Stimulated activated CD4-positive, alpha-beta T cell treated with anti-CD3 and anti-CD28 coated beads, Interleukin-4, amount 100 ng/mL, for 24 hours (primary cell): ENCODE measurements around the gene LDHAL6A.
"Not testable (repeated sequence)": the region's sequence is repeated elsewhere in the genome, so short reads cannot be mapped to it uniquely, and the experiment has no call there.

Experiments used
- DNase-seq: peaks from one replicate; pipeline ENCODE4 v3.0.0-alpha.2; 2020

The LDHAL6A gene

DNA sequence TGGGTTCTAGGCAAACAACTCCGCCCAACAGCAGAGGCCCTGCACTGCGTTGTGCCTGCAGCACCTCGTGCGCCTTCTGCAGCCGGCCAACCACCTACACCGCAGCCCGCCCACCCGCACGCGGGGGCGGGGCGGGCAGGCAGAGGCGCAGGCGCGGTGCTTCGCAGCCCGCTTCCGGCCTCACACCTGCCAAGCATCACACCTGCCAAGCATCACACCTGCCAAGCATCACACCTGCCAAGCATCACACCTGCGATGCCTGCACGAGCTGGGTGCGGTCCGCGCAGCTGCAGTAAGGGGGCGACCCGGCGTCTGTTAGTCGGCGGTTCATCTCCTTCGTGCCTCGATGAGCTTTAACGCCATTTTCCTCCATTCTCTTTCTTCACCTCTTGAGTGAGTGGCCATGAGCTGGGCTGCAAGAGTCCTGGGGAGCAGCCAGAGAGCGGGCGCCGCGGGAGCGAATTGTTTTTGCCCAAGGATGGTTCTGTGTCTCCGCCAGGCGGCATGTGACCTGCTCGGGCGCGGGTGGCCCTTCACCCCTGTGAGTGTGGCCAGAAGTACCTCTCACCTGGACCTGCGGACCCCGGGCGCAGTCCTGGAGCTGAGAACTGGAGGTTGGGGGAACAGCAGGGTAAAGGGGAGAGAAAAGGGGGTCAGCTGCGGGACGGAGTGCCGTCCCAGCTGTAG lies at the start of gene LDHAL6A:
TSS of gene LDHAL6A (plus strand) at position 171 of the 687 bp plus-strand sequence. CDS start 825 bp downstream, outside the sequence.
- no peak for DNase-seq

DNA sequence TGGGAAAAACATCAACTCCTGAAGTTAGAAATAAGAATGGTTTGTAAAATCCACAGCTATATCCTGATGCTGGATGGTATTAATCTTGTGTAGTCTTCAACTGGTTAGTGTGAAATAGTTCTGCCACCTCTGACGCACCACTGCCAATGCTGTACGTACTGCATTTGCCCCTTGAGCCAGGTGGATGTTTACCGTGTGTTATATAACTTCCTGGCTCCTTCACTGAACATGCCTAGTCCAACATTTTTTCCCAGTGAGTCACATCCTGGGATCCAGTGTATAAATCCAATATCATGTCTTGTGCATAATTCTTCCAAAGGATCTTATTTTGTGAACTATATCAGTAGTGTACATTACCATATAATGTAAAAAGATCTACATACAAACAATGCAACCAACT lies 48.3 kb upstream of the LDHAL6A start:
- not testable (repeated sequence) for DNase-seq

DNA sequence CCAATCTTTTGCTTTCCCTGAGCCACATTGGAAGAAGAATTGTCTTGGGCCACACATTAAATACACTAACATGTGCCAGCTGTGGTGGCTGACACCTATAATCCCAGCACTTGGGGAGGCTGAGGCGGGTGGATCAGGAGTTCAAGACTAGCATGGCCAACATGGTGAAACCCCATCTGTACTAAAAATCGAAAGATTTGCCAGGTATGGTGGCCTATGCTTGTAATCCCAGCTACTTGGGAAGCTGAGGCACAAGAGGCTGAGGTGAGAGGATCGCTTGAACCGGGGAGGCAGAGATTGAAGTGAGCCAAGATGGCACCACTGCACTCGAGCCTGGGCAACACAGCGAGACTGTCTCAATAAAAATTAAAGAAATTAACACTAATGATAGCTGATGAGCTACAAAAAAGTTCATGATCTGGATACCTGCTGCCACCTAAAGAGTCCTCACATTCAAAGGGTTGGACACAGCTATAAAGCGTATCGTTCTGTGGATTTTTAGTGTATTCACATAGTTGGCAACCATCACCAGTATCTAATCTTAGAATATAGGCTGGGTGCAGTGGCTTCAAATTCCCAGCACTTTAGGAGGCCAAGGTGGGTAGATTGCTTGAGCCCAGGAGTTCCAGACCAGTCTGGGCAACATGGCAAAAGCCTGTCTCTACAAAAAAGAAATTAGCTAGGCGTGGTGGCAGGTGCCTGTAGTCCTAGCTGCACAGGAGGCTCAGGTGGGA lies 46.9 kb upstream of the LDHAL6A start:
- DNase-seq: no peak

DNA sequence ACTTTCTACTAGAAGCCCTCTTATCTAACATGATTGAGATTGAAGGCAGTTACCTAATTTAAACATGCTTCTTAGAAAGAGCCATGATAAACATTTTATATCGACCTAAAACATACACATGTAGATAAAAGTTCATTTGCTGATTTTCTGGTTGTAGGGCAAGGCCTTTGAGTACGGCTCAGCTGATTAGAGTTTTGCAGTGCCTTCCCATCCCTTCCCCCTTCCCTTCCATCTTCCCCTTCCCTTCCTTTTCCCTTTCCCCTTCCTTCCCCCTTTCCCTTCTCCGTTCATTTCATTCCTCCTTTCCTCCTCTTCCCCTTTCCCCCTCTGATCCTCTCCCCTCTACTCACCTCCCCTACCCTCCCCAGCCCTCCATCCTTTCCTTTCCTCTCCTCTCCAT lies 39.2 kb upstream of the LDHAL6A start:
- DNase-seq: no peak

DNA sequence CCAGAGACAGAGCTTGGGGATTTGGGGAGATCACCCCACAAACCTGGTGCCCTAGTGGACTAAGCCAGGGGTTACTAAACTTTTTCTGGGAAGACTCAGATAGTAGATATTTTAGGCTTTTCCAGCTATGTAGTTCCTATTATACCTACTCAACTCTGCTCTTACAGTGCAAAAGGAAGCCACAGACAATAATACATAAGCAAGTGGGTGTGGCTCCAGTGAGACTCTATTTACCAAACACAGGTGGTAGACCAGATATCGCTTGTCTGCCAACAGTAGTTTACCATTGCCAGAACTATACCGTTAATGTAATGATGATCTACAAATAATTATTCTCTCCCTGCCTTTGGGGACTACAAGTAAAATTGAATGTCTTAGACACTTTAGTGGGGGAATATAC lies 36.6 kb upstream of the LDHAL6A start:
- DNase-seq: no peak

DNA sequence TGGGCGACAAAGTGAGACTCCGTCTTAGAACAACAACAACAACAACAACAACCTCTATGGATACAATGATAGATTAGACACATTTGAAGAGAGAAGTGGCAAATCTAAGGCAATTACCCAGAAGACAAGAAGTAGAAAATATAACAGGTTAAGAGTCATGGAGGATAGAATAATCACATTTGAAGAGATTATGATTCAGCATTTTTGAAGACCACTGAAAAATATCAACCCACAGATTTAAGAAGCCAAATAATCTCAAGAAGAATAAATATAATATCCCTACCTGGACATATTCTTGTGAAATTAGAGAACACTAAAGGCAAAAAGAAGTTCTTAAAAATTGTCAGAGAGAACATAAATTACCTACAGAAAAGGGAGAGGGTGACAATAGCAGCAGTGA lies 35.6 kb upstream of the LDHAL6A start:
- no peak for DNase-seq

DNA sequence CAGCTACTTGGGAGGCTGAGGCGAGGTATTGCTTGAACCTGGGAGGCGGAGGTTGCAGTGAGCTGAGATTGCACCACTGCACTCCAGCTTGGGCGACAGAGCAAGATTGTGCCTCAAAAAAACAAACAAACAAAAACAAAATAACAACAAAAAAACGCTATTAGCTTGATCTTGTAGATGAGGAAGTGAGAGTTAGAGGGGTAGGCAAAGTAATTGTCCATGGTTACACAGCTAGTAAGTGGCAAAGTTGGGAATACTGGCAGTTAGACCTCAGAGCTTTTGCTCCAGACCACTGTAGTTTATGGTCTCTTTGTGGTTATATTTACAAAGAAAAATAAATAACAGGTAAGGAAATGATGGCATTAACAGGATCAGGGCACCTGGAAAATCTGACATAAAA lies 28.4 kb upstream of the LDHAL6A start:
- DNase-seq: no peak

DNA sequence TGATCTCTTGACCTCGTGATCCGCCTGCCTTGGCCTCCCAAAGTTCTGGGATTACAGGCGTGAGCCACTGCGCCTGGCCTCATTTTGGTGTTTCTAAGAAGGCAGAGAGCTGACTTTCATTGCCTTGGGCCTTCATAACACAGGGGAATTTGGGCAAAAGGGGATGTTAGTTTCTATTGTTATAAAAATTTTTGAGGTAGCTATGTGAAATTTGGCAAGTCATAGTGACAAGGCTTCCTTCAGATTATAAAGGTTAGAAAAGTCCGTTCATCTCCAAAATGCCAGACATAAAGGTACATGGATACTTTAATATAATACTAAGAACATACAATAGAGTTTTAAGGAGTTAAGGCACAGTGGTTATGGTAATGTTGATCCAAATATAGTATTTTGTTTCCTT lies 26.3 kb upstream of the LDHAL6A start:
- DNase-seq: no peak

DNA sequence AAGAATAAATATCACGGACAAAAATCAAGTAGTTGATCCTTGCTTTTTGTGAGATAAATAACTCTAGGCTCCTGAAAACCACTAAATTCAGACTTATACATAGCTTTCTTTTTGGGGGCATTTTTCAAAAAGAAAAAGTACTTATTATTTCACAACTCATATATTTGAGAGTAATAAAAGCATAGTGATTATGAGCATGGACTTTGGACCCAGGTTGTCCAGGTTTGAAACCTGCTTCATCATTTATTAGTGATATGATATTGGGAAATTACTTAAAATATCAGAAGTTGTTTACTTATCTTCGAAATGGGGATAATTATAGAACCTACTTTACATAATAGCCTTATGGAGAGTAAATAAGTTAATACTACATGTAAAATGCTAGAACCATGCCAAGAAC lies 17.0 kb upstream of the LDHAL6A start:
- no peak for DNase-seq

DNA sequence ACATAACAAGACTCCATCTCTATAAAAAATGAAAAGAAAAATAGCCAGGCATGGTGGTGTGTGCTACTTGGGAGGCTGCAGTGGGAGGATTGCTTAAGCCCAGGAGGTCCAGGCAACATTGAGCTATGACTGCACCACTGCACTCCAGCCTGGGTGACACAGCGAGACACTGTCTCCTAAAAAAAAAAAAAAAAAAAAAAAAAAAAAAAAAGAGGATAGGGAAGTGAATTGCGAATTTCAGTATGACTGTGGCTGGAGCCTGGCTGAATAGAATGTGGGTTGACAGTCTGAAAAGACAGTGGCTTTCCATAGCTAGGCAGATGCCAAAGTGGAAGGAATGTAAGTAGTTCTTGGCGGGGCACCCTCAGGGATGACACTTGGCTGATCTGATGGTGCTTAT lies 6.4 kb upstream of the LDHAL6A start:
- DNase-seq: no peak

DNA sequence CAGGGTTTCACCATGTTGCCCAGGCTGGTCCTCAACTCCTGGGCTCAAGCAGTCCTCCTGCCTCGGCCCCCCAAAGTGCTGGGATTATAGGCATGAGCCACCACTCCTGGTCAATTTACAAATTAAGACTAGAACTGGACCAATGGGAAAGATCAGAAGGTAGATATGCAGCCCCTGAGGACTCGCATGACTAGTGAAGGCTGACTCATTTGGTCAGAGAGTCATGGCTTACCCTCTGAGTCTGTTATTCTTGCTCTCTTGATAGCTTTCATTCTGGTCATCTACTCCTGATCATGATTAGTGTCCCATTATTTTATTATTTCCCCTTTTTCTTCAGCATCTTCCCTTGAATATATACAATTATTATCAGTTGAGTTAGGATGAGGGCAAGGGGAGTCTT lies 2.7 kb upstream of the LDHAL6A start:
- DNase-seq: no peak

DNA sequence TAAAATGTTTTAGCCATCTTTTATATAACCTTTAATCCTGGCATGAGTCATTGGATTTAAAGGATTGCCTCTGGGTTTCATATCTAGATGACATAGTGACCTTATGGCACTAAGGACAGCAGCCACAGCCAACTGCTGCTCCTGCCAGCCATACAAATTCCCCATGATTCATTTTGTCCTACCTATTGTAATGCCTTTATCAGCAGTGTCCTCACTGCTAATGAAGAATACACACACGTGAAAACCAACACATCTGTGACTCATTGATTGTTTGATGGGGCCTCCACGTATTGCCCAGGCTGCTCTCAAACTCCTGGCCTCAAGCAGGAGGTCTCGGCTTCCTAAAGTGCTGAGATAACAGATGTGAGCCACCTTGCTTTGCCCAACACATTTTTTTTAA lies 1.8 kb downstream of the LDHAL6A start:
- no peak for DNase-seq

DNA sequence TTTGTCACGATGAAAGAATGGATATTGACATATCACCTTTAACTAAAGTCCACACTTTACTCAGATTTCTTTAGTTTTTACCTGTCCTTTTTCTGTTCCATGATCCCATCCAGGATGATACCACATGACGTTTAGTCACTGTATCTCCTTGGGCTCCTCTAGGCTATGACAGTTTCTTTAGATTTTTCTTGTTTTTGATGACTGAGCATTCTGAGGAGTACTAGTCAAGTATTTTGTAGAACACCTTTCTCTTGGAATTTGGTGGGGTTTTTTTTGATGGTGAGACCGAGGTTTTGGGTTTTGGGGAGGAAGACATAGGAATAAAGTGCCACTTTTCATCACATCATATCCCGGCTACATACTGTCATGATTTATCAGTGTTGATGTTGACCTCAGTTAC lies 4.0 kb downstream of the LDHAL6A start:
- no peak for DNase-seq

DNA sequence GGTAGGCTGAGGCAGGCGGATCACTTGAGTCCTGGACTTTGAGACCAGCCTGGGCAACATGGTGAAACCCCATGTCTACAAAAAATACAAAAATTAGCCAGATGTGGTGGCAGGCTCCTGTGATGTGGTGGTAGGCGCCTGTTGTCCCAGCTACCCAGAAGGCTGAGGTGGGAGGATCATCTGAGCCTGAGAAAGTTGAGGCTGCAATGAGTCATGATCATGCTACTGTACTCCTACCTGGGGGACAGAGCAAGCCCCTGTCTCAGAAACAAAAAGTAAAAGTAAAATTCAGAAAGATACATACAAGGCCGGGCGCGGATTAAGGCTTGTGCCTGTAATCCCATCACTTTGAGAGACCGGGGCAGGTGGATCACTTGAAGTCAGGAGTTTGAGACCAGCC lies 6.3 kb downstream of the LDHAL6A start:
- no peak for DNase-seq

DNA sequence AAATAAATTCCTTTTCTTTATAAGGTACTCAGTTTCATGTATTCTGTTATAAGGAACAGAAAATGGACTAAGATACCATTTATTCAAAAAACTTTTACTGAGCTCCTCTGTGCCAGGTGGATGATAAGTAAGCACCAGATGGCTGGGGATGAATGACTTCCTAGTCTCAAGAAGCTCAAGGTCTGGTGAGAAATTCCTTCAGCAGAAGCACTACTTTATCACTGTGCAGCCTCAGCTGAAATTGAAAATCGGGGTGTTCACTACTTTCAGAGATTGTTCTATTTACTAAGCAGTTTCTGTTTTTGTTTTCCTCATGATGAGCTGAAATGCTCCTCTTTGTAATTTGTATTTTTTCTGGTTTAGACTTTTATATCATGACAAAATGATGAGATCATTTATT lies 7.8 kb downstream of the LDHAL6A start:
- DNase-seq: no peak

DNA sequence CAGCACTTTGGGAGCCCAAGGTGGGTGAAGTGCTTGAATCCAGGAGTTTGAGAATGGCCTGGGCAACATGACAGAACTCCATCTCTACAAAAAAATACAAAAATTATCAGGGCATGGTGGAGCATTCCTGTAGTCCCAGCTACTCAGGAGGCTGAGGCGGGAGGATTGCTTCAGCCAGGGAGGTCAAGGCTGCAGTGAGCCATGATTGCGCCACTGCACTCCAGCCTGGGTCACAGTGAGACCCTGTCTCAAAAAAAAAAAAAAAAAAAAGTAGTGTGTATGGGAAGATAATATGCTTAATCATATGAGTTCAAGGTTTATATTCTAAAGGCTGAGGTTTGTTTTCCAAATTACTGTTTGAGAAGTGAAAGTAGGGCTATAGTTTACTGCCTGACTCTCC lies 10.7 kb downstream of the LDHAL6A start:
- DNase-seq: no peak

DNA sequence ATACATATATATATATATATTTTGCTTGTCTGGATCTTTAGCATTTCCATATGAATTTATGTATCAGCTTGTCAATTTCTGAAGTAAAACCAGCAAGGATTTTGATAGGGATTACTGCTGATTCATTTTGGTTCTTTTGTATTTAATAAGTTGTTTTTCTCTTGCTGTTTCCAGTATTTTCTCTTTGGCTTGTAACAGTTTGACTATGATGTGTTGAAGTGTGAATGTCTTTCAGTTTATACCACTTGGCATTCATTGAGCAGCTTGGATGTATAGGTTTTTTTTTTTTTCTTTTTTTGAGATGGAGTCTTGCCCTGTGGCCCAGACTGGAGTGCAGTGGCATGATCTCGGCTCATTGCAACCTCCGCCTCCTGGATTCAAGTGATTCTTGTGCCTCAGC lies 12.4 kb downstream of the LDHAL6A start:
- no peak for DNase-seq

DNA sequence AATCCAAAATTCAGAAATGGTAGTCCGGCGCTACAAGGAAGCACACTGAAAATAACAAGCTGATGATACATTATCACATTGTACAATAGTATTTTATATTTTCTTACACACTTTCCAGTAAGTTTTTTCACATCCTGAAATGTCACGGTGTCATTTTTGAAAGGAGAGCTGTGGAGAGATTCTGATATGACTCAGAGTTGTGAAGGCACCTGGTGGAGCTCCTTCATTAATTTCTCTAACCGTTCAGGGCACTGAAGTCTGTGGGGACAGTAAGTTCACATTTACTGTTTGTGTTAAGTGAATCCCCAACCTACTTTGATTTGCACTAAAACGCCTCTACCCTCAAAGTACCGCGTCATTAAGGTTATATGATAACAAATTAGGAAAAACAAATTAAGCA lies 13.3 kb downstream of the LDHAL6A start:
- DNase-seq: no peak

DNA sequence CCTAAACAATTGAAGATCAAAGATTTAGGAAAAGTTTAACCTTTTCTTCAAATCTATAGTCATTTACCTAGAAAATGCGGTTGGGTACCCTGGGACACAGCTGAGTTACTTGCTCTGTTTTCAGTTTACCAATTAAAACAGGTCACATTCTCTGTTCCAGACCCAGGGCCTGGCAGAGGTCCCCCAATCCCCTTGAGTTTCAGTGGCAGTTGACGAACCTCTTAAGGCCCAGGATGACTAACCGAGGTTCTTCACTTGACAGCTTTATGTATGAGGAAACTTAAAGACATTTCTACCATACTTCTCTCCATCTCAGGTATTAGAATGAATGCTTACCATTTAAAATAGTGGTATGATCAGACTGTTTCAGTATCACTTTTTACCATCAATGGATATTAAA lies 16.3 kb downstream of the LDHAL6A start:
- DNase-seq: no peak

DNA sequence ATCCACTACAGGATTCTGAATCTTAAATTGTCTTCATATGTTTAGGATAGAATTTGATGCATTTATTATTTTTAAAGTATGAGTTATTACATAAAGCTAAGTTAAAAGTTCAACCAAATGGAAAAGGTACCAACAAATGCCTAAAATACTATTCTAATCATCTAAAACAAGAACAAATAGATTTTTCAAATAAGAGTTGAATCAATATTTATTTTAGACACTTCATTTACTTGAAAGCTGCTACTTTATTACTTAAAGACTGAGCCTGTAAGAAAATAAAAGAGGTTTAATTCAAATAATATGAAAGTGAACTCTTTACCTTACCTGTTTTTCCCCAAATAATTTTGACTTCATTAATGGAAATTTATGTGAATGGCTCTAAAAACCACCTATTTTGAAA lies 16.9 kb downstream of the LDHAL6A start:
- DNase-seq: no peak

DNA sequence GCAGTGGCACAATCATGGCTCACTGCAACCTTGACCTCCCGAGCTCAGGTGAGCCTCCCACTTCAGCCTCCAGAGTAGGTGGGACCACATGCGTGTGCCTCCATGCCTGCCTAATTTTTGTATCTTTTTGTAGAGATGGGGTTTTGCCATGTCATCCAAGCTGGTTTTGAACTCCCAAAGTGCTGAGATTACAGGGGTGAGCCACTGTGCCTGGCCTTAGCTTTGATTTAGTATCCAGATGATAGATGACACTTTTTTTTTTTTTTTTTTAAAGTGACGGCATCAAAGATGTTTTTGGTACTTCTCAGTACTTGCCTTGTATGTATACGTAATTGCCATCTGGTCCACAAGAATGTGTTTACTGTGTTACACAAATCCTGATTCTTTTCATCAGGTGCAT lies 23.4 kb downstream of the LDHAL6A start:
- no peak for DNase-seq

DNA sequence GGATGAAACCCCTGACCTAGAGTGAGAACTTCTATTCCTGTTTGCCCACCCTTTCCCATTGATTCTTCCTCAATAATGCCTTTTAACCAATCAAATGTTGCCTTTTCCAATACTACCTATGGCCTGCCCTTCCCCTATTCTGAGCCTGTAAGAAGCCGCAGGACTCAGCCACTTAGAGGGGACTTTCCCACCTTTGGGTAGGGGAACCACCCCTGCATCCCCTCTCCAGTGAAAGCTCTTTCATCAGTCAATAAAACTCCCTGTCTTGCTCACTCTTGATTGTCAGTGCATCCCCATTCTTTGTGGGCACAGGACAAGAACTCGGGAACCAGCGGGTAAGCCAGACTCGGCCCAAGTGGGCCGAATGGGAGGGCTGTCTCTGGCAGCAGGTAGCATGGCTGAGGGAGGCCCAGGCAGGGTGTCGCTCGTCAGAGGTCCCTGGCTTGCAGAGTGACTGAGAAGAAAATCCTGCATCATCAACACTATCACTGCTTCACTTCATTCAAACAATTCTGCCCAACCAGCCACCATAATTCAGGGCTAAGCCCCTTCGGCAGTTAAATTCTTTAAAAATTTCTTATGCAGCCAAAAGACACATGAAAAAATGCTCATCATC lies 30.4 kb downstream of the LDHAL6A start:
- DNase-seq: no peak

DNA sequence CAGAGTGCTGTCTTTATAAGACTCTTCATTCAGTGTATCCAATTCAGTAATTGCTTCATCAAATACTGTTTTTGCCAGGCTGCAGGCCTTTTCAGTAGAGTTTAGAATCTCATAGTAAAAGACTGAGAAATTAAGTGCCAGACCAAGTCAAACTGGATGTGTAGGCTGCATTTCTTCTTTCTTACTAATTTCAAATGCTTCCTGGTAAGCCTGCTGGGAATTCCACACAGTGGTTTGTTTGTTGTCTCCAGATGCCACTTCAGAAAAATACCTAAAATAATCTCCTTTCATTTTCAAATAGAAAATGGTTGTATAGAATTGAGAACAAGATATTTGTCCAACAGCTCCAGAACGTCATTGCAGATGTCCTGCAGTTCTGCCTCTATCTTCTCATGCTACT lies 34.7 kb downstream of the LDHAL6A start:
- DNase-seq: no peak

DNA sequence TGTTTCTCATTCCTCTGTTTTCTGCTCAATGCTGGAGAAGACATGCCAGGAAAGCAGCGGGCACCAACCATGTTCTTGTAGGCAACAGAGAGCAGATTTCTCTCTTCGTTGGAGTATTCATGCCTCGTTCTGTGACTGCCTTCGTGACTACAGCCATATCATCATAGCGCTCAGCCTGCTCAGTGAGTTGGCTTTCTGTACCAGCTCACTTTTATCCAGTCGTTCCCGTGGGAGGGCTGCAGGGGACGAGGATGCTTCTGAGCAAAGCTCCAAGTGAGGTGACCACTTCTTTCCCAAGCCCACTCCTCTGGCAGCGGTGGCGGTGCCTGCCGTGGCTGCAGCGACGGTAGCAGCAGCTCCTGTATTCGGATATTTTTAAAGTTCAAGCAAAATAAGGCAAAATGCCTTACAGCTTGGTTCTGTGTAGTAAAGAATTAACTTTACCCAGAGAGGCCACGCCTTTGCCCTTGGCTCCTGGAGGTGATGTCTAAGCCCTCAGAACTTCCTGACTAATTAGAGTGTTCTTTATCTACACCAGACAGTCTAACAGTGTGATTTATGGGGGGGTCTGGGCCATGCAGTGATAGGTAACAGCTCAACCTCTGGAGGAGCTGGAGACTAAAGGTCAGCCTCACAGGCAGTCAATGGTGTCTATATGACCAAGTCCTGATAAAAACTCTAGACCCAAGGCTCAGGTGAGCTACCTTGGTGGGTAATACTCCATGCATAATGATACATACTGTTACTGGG lies 35.3 kb downstream of the LDHAL6A start:
- DNase-seq: no peak
